Activated naive CD4-positive, alpha-beta T cell treated with anti-CD3 and anti-CD28 coated beads, Interleukin-2, amount 50 U/mL, for 24 hours (primary cell): Measurements from ENCODE around the gene PAK3.

ENCODE experiments used
- H3K27ac Mint-ChIP-seq: one replicate; pipeline ENCODE4 v1.8.0; 2021; ENCODE audit warnings: mild to moderate bottlenecking, mixed read lengths
- H3K27me3 Mint-ChIP-seq: one replicate; pipeline ENCODE4 v1.8.0; 2021; ENCODE audit warnings: mixed read lengths
- H3K36me3 Mint-ChIP-seq: one replicate; pipeline ENCODE4 v1.8.0; 2021; ENCODE audit warnings: mixed read lengths
- H3K4me1 Mint-ChIP-seq: one replicate; pipeline ENCODE4 v1.8.0; 2021; ENCODE audit warnings: mixed read lengths
- H3K4me3 Mint-ChIP-seq: one replicate; pipeline ENCODE4 v1.8.0; 2021; ENCODE audit warnings: mild to moderate bottlenecking, mixed read lengths
- H3K9me3 Mint-ChIP-seq: one replicate; pipeline ENCODE4 v1.8.0; 2021; ENCODE audit warnings: mixed read lengths

The PAK3 gene

GRCh38 chrX:111095974-111096895 is at the start of gene PAK3:
TSS of gene PAK3 (plus strand) at chrX:111096191. CDS start at chrX:111123104, 26,913 bp downstream.
- Mint-ChIP-seq H3K4me1 (peaks cover 21% of the 10 kb centered on the region), H3K9me3 (no peaks in the 10 kb centered on the region), H3K4me3 (peak within 1 kb of the TSS; percentile 85), H3K27ac (no peak within 1 kb of the TSS), H3K27me3 (peaks cover 8% of the 10 kb centered on the region), H3K36me3 (no peaks in the 10 kb centered on the region)

DNA sequence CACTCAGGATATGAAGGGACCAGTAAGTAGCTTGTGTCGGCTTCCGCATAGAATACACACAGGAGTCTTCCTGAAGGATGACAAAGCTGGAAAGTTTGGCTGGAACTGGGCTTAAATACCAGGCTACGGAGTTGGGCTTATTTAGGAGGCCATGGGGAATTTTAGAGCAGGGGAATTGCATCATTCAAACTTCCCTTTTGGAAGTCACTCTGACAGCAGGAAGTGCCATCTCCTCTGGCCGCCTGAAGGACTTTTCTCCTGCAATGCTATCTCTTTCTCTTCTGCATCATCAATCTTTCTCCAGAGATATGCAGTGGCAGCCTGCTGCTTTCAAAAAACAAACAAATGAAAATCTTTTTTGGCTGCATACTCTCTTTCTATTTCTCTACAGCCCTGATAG is 48.4 kb upstream of the PAK3 start:
- H3K36me3 Mint-ChIP-seq = no peaks in the 10 kb centered on the region
- no peak overlapping the region for H3K27ac Mint-ChIP-seq
- H3K27me3 Mint-ChIP-seq = no peaks in the 10 kb centered on the region
- no peak overlapping the region for H3K4me3 Mint-ChIP-seq
- no peaks in the 10 kb centered on the region for H3K9me3 Mint-ChIP-seq
- no peaks in the 10 kb centered on the region for H3K4me1 Mint-ChIP-seq

GRCh38 chrX:111052478-111052877 is 43.5 kb upstream of the PAK3 start:
- Mint-ChIP-seq H3K36me3 (no peaks in the 10 kb centered on the region), H3K4me3 (no peak overlapping the region), H3K27me3 (no peaks in the 10 kb centered on the region), H3K27ac (no peak overlapping the region), H3K9me3 (no peaks in the 10 kb centered on the region), H3K4me1 (no peaks in the 10 kb centered on the region)

DNA sequence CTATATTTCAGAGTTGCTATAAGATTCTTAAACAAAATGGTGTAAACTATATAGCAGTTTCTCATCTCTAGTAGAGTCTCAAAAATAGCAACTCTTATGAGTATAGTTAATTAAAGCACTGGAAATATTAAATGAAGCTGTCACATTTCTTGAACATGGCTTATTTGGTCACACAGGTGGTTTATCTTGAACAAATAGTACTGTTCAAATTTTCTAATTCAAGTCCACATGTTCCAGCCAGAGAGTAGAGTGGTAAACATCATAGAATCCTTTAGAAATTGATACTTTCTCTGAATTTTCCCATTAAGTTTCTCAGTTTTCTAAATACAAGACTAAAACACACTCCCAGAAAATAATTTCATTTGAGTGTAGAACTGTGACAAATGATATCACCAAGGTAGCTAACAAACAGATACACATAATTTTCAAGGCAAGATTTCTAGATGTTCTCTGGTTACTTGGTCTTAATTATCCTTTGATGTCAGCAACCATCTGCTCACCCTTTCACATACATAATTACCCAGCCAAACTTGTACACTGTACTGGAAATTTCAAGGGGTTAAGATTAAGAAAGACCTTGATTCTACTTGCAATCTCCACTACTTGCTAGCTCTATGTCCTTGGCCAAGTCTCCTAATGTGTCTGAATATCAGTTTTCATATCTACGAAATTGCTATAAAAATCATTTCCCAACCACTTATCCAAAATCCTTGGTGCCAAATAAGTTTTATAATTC is 24.3 kb upstream of the PAK3 start:
- H3K36me3 Mint-ChIP-seq = no peaks in the 10 kb centered on the region
- H3K4me1 Mint-ChIP-seq = no peaks in the 10 kb centered on the region
- no peaks in the 10 kb centered on the region for H3K9me3 Mint-ChIP-seq
- no peak overlapping the region for H3K27ac Mint-ChIP-seq
- peaks cover 2% of the 10 kb centered on the region for H3K27me3 Mint-ChIP-seq
- no peak overlapping the region for H3K4me3 Mint-ChIP-seq

GRCh38 chrX:111083081-111083480 is 12.9 kb upstream of the PAK3 start:
- H3K4me3 Mint-ChIP-seq = no peak overlapping the region
- no peaks in the 10 kb centered on the region for H3K9me3 Mint-ChIP-seq
- no peaks in the 10 kb centered on the region for H3K36me3 Mint-ChIP-seq
- no peaks in the 10 kb centered on the region for H3K4me1 Mint-ChIP-seq
- no peak overlapping the region for H3K27ac Mint-ChIP-seq
- peaks cover 1% of the 10 kb centered on the region for H3K27me3 Mint-ChIP-seq

- no peak overlapping the region for H3K4me3 Mint-ChIP-seq
- H3K27me3 Mint-ChIP-seq = peaks cover 8% of the 10 kb centered on the region
- no peak overlapping the region for H3K27ac Mint-ChIP-seq
- no peaks in the 10 kb centered on the region for H3K36me3 Mint-ChIP-seq
- H3K9me3 Mint-ChIP-seq = no peaks in the 10 kb centered on the region
- H3K4me1 Mint-ChIP-seq = no peaks in the 10 kb centered on the region
Measured at GRCh38 chrX:111086591-111087006, 9.4 kb upstream of the PAK3 start.

DNA sequence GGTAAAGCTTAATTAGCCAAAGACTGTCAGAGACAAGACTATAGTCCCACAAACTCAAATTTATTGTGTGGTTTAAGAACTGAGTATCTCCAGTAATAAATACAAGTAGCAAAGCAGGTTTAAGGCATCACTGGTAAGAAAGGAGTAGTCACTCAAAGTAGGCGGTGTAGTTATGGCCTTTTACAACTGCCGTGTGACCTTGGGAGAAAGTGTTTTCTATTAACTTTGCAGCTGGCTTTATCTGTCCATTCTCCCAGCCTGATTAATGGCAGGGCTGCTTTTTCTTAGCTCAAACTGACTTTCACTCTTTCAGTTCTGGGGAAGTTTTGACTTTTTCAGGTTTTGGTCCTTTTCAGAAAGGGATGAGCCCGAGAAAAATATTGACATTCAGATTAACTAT is 7.4 kb upstream of the PAK3 start:
- H3K27ac Mint-ChIP-seq = no peak overlapping the region
- H3K4me1 Mint-ChIP-seq = no peaks in the 10 kb centered on the region
- no peak overlapping the region for H3K4me3 Mint-ChIP-seq
- peaks cover 9% of the 10 kb centered on the region for H3K27me3 Mint-ChIP-seq
- no peaks in the 10 kb centered on the region for H3K9me3 Mint-ChIP-seq
- no peaks in the 10 kb centered on the region for H3K36me3 Mint-ChIP-seq

DNA sequence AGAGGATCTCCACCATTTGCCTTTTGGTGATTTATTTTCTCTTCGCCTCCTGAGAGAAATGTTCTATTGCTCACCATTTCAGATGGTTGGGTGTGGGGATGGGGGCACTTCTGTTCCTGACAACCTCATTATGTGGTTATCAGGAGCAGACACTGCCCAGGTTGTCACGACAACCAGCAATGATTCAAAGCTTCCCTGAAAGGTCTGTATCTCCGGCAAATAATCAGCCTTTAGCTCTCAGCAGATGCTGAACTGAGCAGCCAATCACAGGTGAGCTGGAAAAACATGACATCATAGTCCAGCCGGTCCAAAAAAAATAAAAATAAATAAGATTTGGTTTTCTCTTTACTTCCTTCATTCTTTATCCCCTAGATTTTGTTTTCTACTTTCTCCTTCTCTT is 5.5 kb upstream of the PAK3 start:
- Mint-ChIP-seq H3K4me1 (peaks cover 5% of the 10 kb centered on the region), H3K4me3 (no peak overlapping the region), H3K9me3 (no peaks in the 10 kb centered on the region), H3K36me3 (no peaks in the 10 kb centered on the region), H3K27me3 (peaks cover 9% of the 10 kb centered on the region), H3K27ac (no peak overlapping the region)

- Mint-ChIP-seq H3K9me3 (no peaks in the 10 kb centered on the region), H3K36me3 (no peaks in the 10 kb centered on the region), H3K4me3 (peak overlapping the region; percentile 60), H3K27ac (no peak overlapping the region), H3K27me3 (peaks cover 7% of the 10 kb centered on the region), H3K4me1 (peaks cover 21% of the 10 kb centered on the region)
Measured at GRCh38 chrX:111098874-111099273, 2.9 kb downstream of the PAK3 start.

DNA sequence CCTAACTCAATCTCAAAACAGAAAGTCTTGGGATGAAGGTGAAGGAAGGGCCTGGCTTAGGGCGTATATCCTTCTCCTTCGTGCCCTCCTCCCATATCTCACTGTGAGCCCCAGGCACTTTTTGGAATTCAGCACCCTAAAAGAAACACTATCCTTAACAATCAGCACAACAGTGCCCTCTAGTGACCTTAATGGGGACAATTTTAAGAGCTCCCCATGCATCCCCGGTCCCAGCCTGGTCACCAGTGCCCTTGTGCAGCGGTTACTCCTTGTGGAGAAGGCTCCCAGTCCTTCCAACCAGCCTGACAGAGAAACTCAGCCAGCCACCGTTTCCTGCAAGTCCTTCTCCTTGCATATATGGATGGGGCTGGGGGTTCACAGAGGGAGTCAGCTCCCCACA is 4.2 kb downstream of the PAK3 start:
- Mint-ChIP-seq H3K27me3 (peaks cover 7% of the 10 kb centered on the region), H3K36me3 (no peaks in the 10 kb centered on the region), H3K9me3 (no peaks in the 10 kb centered on the region), H3K4me1 (peaks cover 19% of the 10 kb centered on the region), H3K27ac (no peak overlapping the region), H3K4me3 (no peak overlapping the region)

GRCh38 chrX:111101580-111101979 is 5.6 kb downstream of the PAK3 start:
- Mint-ChIP-seq H3K27me3 (peaks cover 3% of the 10 kb centered on the region), H3K36me3 (no peaks in the 10 kb centered on the region), H3K4me1 (peaks cover 10% of the 10 kb centered on the region)

GRCh38 chrX:111102636-111103035 is 6.6 kb downstream of the PAK3 start:
- H3K4me3 Mint-ChIP-seq = no peak overlapping the region
- H3K27me3 Mint-ChIP-seq = peaks cover 3% of the 10 kb centered on the region
- H3K27ac Mint-ChIP-seq = no peak overlapping the region
- H3K36me3 Mint-ChIP-seq = no peaks in the 10 kb centered on the region
- peaks cover 10% of the 10 kb centered on the region for H3K4me1 Mint-ChIP-seq
- H3K9me3 Mint-ChIP-seq = no peaks in the 10 kb centered on the region

More at GRCh38 chrX:111101580-111101979, 5.6 kb downstream of the PAK3 start:
- no peak overlapping the region for H3K4me3 Mint-ChIP-seq
- no peaks in the 10 kb centered on the region for H3K9me3 Mint-ChIP-seq
- no peak overlapping the region for H3K27ac Mint-ChIP-seq

- H3K4me3 Mint-ChIP-seq = no peak overlapping the region
- H3K36me3 Mint-ChIP-seq = no peaks in the 10 kb centered on the region
- H3K27ac Mint-ChIP-seq = no peak overlapping the region
- no peaks in the 10 kb centered on the region for H3K9me3 Mint-ChIP-seq
- peaks cover 3% of the 10 kb centered on the region for H3K27me3 Mint-ChIP-seq
- H3K4me1 Mint-ChIP-seq = peaks cover 5% of the 10 kb centered on the region
Measured at GRCh38 chrX:111103246-111103645, 7.3 kb downstream of the PAK3 start.

DNA sequence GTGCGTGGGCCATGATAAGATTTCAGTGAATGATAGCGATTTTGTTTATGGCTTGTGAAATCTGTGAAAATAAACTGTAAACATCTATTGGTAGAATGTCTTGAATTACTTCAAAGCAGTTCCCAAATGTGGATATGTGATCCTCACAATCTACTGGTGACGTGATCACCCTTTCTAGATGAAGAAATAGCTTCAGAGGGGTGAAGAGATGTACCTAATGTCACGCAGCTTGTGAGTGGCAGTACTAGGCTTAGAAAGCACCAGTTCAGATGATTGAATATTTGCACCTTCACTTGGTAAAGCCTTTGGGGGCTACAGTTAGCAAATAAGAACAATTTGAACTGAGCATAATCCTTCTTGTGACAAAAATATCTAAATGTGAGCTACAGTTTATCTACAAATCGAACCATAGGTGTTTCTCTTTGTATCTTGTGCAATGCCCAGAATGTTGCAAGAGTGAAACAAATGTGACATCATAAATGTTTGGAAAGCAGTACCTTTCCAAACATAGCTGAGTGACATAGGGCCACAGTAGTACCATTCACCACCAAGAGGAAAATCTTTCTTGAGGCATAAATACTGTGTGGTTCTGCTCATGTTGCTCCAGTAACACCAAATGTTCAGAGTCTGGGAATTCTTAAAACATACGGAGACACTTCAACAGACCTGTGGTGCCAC is 14.2 kb downstream of the PAK3 start:
- H3K4me1 Mint-ChIP-seq = no peaks in the 10 kb centered on the region
- H3K27me3 Mint-ChIP-seq = no peaks in the 10 kb centered on the region
- H3K9me3 Mint-ChIP-seq = no peaks in the 10 kb centered on the region
- H3K27ac Mint-ChIP-seq = no peak overlapping the region
- H3K4me3 Mint-ChIP-seq = no peak overlapping the region
- no peaks in the 10 kb centered on the region for H3K36me3 Mint-ChIP-seq

DNA sequence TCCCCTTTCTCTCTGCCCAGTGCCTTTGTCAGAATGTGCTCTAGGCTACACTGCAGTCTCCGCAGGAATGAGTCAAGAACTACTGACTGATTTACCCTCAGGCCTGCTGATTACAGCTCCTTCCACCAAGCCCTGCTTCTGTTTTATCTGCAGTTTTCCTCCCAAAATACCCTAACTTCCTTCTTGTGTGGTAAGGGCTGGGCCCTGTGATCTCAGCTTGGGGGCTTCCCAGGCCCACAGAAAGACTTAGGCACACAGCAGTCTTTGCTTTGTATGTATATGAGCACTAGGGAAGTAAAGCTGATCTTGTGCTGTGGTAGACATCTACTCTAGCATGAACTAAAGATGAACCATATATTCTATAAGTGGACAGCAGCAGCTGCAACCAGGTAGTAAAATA is 18.8 kb downstream of the PAK3 start:
- H3K27ac Mint-ChIP-seq = no peak overlapping the region
- no peaks in the 10 kb centered on the region for H3K9me3 Mint-ChIP-seq
- no peaks in the 10 kb centered on the region for H3K36me3 Mint-ChIP-seq
- no peaks in the 10 kb centered on the region for H3K27me3 Mint-ChIP-seq
- no peak overlapping the region for H3K4me3 Mint-ChIP-seq
- H3K4me1 Mint-ChIP-seq = no peaks in the 10 kb centered on the region

DNA sequence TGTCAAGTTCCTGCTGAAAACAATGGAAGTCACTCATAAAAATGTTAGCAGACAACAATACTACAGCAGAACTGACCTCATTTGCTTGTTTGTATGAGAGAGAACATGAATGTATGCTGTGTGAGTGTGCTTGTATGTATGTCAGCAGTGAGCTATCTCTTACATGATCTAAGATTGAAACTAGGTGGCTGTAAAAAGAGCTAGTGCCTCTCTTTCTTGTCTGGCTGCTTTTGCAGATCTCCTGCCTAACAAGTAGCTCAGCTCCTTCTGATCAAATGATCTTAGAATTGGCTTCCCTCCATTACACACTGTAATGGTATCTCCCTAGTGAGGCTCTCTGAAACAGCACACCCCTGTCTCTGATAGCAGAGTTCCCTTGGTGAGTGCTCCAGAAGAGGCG is 20.7 kb downstream of the PAK3 start:
- H3K27me3 Mint-ChIP-seq = no peaks in the 10 kb centered on the region
- no peaks in the 10 kb centered on the region for H3K9me3 Mint-ChIP-seq
- no peaks in the 10 kb centered on the region for H3K36me3 Mint-ChIP-seq
- no peak overlapping the region for H3K27ac Mint-ChIP-seq
- no peaks in the 10 kb centered on the region for H3K4me1 Mint-ChIP-seq
- H3K4me3 Mint-ChIP-seq = no peak overlapping the region
